Fibroblast of pulmonary artery (primary cell): ENCODE measurements around the gene TIAM2.

ENCODE experiments used
- DNase-seq: peaks from one replicate; pipeline ENCODE4 v3.0.0-alpha.2; 2010; ENCODE audit warnings: low read depth
- H3K4me3 ChIP-seq: replicated peaks from 2 replicates; pipeline ENCODE4 v1.5.1; 2011; ENCODE audit warnings: low read depth, mild to moderate bottlenecking, control low read depth, low read length, moderate library complexity
- CTCF ChIP-seq: IDR thresholded peaks from 2 replicates; pipeline ENCODE4 v1.5.1; 2011; ENCODE audit warnings: mild to moderate bottlenecking, control low read depth, low read length, inconsistent platforms; ENCODE audit errors: missing control alignments

Gene TIAM2

GRCh38 chr6:155078331-155078745, 83.2 kb downstream of the TIAM2 start:
- H3K4me3 ChIP-seq: no peak overlapping the region
- no peak for TF ChIP-seq CTCF
- DNase-seq: no peak

- no peak for TF ChIP-seq CTCF
- no peak overlapping the region for H3K4me3 ChIP-seq
- no peak for DNase-seq
These were observed 84.9 kb downstream of the TIAM2 start for GRCh38 chr6:155079985-155080452.

GRCh38 chr6:155080881-155081845, 86.0 kb downstream of the TIAM2 start:
- H3K4me3 ChIP-seq: no peak overlapping the region
- DNase-seq: no peak
- TF ChIP-seq CTCF: no peak

- H3K4me3 ChIP-seq: no peak overlapping the region
- no peak for TF ChIP-seq CTCF
- peak; percentile 35 for DNase-seq
These were observed 89.5 kb downstream of the TIAM2 start for GRCh38 chr6:155084431-155085123.

- no peak overlapping the region for H3K4me3 ChIP-seq
- peak; percentile 38 for DNase-seq
- no peak for TF ChIP-seq CTCF
These were observed 90.6 kb downstream of the TIAM2 start for GRCh38 chr6:155085582-155086257.

GRCh38 chr6:155088856-155089255, 93.7 kb downstream of the TIAM2 start:
- H3K4me3 ChIP-seq: no peak overlapping the region
- no peak for TF ChIP-seq CTCF
- DNase-seq: no peak
